ENCODE data around the gene ITIH3.

DNA sequence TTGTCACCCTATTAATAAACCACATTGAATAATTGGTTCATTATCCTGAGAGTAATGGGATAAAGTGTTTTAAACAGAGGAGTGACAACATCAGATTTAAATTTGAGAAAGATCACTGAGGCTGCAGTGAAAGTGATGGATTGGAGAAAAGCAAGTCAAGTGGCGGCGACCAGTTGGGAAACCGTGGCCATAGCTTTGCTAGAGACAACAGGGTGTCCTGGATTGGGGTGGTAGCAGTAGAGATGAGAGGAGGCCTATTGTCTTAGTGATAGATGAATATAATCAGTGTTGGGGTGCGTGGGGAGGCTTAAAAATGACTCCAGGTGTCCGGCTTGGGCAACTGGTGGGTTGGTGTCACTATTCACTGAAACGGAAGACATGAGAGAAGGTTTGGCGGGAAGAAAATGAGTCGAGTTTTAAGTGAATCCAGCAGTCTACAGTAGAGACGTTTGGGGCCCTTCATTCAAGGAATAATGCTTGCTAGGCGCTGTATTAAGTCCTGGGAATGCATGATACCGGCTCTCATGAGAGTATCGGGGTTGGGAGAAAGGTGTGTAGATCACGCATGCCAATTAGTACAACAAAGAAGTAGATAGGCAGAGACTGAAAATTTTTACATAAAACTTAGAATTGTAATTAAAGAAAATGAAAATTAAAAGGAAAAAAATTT, 24.7 kb upstream of the ITIH3 start:
- TF ChIP-seq POLR2A (IDR thresholded peaks at IDR 0.05; ENCODE audit: low read length) (no peak), GATA1 (IDR thresholded peaks at IDR 0.05; ENCODE audit: low read depth, low read length) (no peak)

Data from erythroblast (primary cell).